SK-N-MC (cell line): Measurements from ENCODE around the gene AKAP10.
"Not testable (repeated sequence)": the region's sequence is repeated elsewhere in the genome, so short reads cannot be mapped to it uniquely, and the experiment has no call there.

Experiments used
- DNase-seq: peaks from one replicate; pipeline ENCODE4 v3.0.0-alpha.2; 2011; ENCODE audit warnings: low read depth, low spot score
- H3K27ac ChIP-seq: fragments of 200-600 bp; sonication (generic); 2 replicates; pipeline ENCODE4 v1.5.1; 2016; ENCODE audit warnings: mixed run types
- H3K36me3 ChIP-seq: fragments of 200-600 bp; sonication (generic); 2 replicates; pipeline ENCODE4 v1.6.1; 2017; ENCODE audit warnings: antibody characterized with exemption, low read length, mixed read lengths; ENCODE audit not compliant: insufficient read depth
- H3K4me3 ChIP-seq: fragments of 200-600 bp; sonication (generic); 2 replicates; pipeline ENCODE4 v1.5.1; 2016
- H3K9ac ChIP-seq: fragments of 200-600 bp; sonication (generic); 2 replicates; pipeline ENCODE4 v1.8.0; 2017; ENCODE audit warnings: mixed run types, mixed read lengths; ENCODE audit not compliant: insufficient read length
- H3K9me3 ChIP-seq: fragments of 200-600 bp; sonication (generic); 2 replicates; pipeline ENCODE4 v1.6.1; 2017; ENCODE audit warnings: low read depth, mild to moderate bottlenecking, antibody characterized with exemption, low read length, moderate library complexity, mixed read lengths
- EZH2 ChIP-seq: fragments of 200-600 bp; sonication (generic); IDR thresholded peaks from one replicate; pipeline ENCODE4 v1.6.1; 2017; ENCODE audit warnings: antibody characterized with exemption
- FOXP2 ChIP-seq: optimal IDR thresholded peaks from 2 replicates; pipeline ENCODE3; 2011; ENCODE audit warnings: mild to moderate bottlenecking, moderate library complexity; ENCODE audit not compliant: insufficient read depth; ENCODE audit errors: extremely low read length, control extremely low read depth
- POLR2AphosphoS5 ChIP-seq: IDR thresholded peaks from 2 replicates; pipeline ENCODE4 v1.6.1; 2012; ENCODE audit warnings: mild to moderate bottlenecking, low read depth, low read length, borderline replicate concordance

Gene AKAP10

GRCh38 chr17:19897090-19897837, 80.4 kb downstream of the AKAP10 start:
- H3K9ac ChIP-seq = no peak overlapping the region
- H3K4me3 ChIP-seq = no peak overlapping the region
- no peaks in the 10 kb centered on the region for H3K36me3 ChIP-seq
- TF ChIP-seq FOXP2 = no peak
- TF ChIP-seq POLR2AphosphoS5 = no peak
- H3K27ac ChIP-seq = no peak overlapping the region
- no peak for DNase-seq
- H3K9me3 ChIP-seq = no peaks in the 10 kb centered on the region

DNA sequence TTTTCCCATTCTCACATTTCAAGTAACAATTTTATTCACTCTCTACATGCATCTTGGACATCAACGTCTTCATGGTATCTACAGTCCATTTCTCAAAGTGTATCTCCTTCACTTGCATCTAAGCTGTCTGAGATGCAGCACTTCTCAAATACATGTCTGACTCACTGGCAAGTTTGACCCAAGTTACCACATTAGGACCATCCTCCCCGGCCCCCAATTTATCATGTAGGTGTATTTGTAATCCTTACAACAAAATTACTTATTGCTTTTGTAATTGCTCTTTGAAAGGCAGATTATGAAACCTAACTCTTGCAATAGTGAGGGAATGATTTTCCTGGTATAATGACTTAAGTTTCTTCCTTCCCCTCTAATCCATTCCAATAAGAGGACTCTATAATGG, 80.9 kb downstream of the AKAP10 start:
- no peak overlapping the region for H3K9ac ChIP-seq
- DNase-seq = no peak
- TF ChIP-seq EZH2 (no peak), POLR2AphosphoS5 (no peak), FOXP2 (no peak)
- no peak overlapping the region for H3K27ac ChIP-seq
- H3K9me3 ChIP-seq = no peaks in the 10 kb centered on the region
- no peaks in the 10 kb centered on the region for H3K36me3 ChIP-seq
- H3K4me3 ChIP-seq = no peak overlapping the region

GRCh38 chr17:19890554-19890953, 87.1 kb downstream of the AKAP10 start:
- not testable (repeated sequence) for H3K27ac ChIP-seq, H3K4me3 ChIP-seq, DNase-seq, H3K9ac ChIP-seq, H3K9me3 ChIP-seq, H3K36me3 ChIP-seq

- not testable (repeated sequence) for DNase-seq, H3K9ac ChIP-seq, H3K36me3 ChIP-seq, H3K4me3 ChIP-seq, H3K27ac ChIP-seq, H3K9me3 ChIP-seq
Observed at GRCh38 chr17:19890001-19890400, 87.6 kb downstream of the AKAP10 start.

DNA sequence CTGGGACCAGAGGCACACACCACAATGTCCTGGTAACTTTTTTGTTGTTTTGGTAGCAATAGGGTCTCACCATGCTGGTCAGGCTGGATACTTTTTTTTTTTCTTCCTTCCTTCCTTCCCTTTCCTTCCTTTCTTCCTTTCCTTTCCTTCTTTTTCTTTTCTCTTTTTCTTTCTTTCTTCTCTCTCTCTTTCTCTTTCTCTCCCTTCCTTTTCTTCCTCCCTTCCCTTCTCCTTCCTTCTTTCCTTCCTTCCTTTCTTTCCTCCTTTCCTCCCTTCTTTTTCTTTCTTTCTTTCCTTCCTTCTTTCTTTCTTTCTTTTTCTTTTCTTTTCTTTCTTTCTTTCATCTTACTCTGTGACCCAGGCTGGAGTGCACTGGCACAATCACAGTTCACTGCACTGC, 91.5 kb downstream of the AKAP10 start:
- Histone ChIP-seq H3K4me3 (no peak overlapping the region), H3K36me3 (no peaks in the 10 kb centered on the region), H3K27ac (no peak overlapping the region), H3K9ac (no peak overlapping the region), H3K9me3 (no peaks in the 10 kb centered on the region)
- no peak for TF ChIP-seq EZH2
- no peak for TF ChIP-seq POLR2AphosphoS5
- TF ChIP-seq FOXP2 = no peak
- no peak for DNase-seq

DNA sequence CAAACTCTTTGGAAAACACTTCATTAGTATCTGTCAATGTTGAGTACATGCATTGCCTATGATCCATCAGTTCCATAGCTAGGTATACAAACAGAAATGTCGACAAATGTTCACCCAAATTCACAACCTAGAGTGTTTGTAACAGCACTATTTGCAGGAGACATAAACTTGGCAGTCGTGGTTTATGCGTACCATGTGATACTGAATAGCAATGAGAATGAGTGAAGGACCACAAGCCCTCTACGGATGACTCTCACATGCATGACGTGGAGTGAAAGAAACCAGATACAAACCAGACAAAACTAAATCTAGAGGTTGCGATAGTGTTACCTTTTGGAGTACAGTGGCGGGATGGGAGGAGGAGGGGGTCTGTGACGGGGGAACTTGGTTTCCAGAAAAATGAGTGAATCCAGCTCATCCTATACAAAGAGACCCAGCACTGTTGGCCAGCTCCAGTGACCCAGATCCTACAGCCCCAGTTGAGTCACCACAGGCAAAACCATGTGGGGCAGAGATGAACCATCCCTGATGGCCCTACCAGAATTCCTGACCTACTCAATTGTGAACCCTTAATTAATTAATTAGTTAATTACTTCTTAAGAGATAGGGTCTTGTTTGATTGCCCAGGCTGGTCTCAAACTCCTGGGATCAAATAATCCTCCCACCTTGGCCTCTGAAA, 94.0 kb downstream of the AKAP10 start:
- no peak for TF ChIP-seq POLR2AphosphoS5
- TF ChIP-seq FOXP2 = no peak
- Histone ChIP-seq H3K36me3 (no peaks in the 10 kb centered on the region), H3K9me3 (no peaks in the 10 kb centered on the region), H3K4me3 (no peak overlapping the region), H3K27ac (no peak overlapping the region), H3K9ac (no peak overlapping the region)
- no peak for DNase-seq

DNA sequence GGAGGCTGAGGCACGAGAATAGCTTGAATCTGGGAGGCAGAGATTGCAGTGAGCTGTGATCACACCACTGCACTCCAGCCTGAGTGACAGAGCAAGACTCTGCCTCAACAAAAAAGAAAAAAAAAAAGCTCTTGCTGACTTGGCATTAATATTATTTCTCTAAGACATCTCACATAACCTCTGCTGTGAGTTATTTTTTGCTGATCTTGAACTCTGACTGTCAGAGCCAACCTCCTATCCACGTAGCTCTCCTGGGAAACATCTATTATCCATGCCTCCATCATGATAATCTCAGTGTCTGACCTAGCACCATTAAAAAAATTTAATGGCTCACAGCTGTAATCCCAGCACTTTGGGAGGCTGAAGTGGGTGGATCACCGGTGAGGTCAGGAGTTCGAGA, 97.2 kb downstream of the AKAP10 start:
- DNase-seq = no peak
- no peak overlapping the region for H3K9ac ChIP-seq
- no peaks in the 10 kb centered on the region for H3K9me3 ChIP-seq
- TF ChIP-seq FOXP2 = no peak
- no peak overlapping the region for H3K4me3 ChIP-seq
- H3K36me3 ChIP-seq = no peaks in the 10 kb centered on the region
- H3K27ac ChIP-seq = no peak overlapping the region

DNA sequence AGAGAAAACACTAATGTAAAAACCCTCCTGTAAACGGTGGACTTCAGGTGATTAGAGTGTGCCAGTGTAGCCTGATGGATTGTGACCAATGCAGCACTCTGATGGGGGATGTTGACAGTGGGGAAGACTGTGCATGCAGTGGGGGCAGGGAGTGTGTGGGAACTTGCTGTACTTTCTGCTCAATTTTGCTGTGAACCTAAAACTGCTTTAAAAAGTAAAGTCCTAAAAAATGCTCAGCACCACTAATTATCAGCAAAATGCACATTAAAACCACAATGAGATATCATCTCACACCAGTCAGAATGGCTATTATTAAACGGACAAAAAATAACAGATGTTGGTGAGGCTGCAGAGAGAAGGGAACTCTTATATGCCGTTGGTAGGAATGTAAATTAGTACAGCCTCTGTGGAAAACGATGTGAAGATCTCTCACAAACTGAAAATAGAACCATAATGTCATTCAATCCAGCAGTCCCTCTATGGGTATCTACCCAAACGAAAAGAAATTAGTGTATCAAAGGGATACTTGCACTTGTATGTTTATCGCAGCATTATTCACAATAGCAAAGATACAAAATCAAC, 100.2 kb downstream of the AKAP10 start:
- Histone ChIP-seq H3K9ac (no peak overlapping the region), H3K36me3 (no peaks in the 10 kb centered on the region), H3K4me3 (no peak overlapping the region), H3K27ac (no peak overlapping the region), H3K9me3 (no peaks in the 10 kb centered on the region)
- no peak for DNase-seq
- TF ChIP-seq FOXP2 = no peak
- no peak for TF ChIP-seq EZH2
- no peak for TF ChIP-seq POLR2AphosphoS5
